Stimulated activated naive CD4-positive, alpha-beta T cell treated with Interleukin-2 at 50 U/mL for 16 hours (primary cell): ENCODE data around the gene LRRC8B.
"Not testable (repeated sequence)": the region's sequence is repeated elsewhere in the genome, so short reads cannot be mapped to it uniquely, and the experiment has no call there.

Source experiments
- DNase-seq: peaks from one replicate; lab custom pipeline; 2025; lab: John Stamatoyannopoulos, UW

Gene LRRC8B

DNA sequence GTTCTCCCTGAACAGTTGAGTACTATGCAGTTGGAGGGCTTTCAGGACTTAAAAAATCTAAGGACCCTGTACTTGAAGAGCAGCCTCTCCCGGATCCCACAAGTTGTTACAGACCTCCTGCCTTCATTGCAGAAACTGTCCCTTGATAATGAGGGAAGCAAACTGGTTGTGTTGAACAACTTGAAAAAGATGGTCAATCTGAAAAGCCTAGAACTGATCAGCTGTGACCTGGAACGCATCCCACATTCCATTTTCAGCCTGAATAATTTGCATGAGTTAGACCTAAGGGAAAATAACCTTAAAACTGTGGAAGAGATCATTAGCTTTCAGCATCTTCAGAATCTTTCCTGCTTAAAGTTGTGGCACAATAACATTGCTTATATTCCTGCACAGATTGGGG, 59.6 kb downstream of the LRRC8B start:
- DNase-seq = no peak

GRCh38 chr1:89584781-89585180, 60.2 kb downstream of the LRRC8B start:
- no peak for DNase-seq

- DNase-seq = no peak
These were observed 63.1 kb downstream of the LRRC8B start for GRCh38 chr1:89587729-89588161.

GRCh38 chr1:89588480-89588879, 63.9 kb downstream of the LRRC8B start:
- DNase-seq = no peak

DNA sequence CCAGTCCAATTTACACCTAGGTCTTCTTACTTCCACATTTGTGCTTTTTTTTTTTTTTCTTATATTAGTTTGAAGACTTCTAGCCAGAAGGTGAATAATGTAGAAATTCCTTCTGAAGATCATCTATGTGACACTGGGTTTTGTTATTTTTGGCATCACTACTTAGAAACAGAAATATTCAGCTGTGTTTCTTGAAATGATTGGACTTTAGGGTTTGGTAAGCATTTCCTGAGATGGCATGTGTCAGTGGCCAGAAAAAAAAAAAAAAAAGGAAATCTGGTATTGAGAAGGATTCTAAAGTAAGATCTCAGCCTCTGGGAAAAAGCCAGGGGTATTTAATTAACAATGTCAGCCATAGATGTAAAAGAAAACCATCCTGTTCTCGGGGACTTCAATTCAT, 64.9 kb downstream of the LRRC8B start:
- DNase-seq = no peak

- DNase-seq = no peak
These were observed 65.9 kb downstream of the LRRC8B start for GRCh38 chr1:89590341-89591080.

GRCh38 chr1:89592861-89593302, 68.3 kb downstream of the LRRC8B start:
- DNase-seq = not testable (repeated sequence)

DNA sequence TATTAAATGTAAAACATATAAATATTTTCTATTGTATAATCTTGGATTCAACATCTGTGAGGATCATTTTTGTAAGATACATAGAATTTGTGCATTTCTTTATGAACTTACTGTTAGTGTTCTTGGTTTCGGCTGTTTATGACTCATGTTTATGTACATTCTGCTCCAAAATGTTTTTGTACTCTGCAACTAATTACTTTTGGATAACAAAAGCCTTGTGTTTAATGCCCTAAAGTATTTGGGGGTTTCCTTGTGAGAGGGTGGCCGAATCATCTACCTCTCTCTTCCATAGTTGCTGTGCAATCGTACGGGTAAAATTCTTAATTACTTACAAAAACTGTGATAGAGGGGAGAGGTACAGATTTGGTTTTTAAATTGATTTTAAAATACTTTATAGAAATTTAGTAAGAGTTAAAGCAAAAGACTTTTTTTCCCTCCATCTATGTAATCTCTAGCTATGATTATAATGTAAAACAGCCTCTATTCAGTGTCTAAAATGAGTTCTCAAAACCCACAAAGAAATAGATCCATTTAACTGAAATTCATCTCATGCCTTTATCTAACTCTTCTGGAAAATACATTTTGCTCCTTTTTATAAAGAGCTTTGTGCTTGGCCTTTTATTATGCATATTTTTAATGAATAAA, 69.6 kb downstream of the LRRC8B start:
- DNase-seq = no peak

GRCh38 chr1:89596698-89597097, 72.1 kb downstream of the LRRC8B start:
- no peak for DNase-seq

DNA sequence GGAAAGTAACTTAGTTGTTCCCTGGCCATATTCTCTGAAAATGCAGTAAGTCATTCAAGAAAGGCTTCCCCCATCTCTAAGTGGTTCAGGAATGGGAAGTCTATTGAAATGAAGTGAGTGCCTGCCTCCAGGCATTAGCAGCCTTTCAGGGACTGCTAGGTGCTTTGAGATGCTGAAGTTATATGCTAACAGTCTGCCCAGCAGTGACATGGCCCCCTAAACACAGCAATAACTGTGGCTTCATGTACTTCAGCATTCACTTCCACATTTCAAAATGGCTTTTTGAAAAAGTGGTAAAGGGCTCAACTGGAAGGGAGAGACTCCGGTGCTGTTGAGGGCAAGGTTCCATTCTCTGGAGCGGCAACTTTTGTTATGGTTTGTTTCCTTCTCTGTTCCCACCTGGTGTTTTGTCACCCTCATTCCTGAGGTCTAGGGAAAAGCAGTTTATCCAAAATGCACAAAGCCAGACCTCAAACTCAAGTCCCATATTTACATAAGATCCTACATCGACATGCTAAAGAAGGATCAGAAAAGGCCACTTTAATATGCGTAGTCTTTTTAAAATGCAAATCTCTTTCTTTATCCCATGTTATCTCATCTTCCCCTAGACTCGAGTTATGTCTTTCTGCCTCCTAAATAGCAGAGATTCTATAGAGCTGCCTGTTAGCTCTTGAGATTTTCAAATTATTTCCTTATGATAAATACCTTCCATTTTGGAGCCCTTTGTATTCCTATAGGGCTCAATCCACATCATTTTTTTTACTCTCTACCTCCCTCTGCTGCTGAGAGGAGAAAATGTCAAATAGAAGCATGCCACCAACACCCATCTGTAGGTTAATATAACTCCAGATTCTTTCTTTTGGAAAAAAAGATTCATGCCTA, 74.1 kb downstream of the LRRC8B start:
- no peak for DNase-seq

DNA sequence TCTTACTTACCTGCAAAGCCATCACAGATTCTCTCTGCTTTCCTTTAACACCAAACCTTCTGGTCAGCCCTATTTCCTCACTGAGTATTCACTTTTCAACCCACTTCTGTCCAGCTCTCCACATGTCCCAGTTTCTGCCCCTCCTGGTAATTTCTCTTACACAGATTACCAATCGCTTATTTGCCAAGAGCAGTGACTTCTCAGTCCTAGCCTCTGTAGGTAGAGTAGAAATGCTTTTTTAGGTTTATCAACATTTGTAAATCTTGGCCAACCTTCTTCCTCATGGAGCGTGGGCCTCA, 74.7 kb downstream of the LRRC8B start:
- no peak for DNase-seq

GRCh38 chr1:89600451-89601224, 76.0 kb downstream of the LRRC8B start:
- DNase-seq = no peak

DNA sequence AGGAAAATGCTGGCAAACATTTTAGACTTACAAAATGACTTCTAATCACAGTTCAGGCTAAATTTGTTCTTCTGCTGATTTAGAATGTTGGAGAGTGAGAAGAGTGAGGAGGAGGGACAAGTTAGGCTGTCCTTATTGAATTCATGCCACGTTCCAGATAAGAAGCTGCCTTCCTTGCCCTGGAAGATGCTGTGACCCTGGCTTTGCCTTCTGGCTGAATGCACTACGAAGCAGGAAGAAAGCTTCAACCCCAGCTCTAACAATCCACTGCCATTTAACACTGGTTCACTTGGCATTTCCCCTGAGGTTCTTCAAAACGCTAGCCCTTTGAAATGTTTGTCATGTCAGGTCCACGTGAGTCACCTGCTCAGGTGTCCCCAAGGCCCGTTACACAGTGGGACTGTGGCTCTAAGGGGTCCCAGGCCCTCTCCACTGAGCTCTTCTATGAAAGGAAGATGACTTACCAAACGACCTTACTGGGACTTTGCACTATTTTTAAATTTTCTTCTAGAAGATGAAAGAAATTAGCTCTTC, 78.3 kb downstream of the LRRC8B start:
- peak; percentile 8 for DNase-seq

- DNase-seq = peak; percentile 57
These were observed 79.2 kb downstream of the LRRC8B start for GRCh38 chr1:89603651-89604413.

DNA sequence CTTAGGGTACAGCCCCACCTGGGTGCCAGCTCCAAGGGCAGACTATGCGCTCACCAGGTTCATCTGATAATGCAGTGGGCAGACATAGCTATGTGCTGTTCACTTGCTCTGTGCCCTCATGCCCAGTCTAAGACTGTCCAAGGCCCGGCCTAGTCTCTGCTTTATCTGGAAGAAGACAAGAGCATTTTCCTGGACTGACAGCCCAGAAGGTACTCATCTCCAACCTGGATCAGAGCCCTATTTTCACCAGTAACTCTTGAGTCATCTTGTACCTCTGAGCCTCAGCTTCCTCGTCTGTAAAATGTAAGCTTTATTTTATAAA, 79.7 kb downstream of the LRRC8B start:
- no peak for DNase-seq

DNA sequence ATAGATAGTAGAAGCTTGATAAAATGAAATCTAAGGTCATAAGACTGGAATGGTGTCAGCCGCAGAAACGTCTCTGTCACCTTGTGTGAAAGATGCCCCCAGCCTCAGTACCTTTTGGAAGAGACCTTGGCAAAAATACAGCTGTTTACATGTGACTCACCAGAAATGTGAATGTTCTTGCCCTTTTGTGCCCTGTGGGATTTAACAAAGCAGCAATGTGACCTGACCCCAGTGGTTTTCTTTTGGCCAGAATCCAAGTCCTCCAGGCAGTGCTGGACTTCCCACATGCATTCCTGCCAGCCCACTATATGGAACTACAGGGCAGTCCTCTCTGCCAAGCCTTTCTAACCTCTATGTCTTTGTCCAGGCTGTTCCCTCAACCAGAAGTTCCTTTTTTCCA, 81.1 kb downstream of the LRRC8B start:
- DNase-seq = no peak

DNA sequence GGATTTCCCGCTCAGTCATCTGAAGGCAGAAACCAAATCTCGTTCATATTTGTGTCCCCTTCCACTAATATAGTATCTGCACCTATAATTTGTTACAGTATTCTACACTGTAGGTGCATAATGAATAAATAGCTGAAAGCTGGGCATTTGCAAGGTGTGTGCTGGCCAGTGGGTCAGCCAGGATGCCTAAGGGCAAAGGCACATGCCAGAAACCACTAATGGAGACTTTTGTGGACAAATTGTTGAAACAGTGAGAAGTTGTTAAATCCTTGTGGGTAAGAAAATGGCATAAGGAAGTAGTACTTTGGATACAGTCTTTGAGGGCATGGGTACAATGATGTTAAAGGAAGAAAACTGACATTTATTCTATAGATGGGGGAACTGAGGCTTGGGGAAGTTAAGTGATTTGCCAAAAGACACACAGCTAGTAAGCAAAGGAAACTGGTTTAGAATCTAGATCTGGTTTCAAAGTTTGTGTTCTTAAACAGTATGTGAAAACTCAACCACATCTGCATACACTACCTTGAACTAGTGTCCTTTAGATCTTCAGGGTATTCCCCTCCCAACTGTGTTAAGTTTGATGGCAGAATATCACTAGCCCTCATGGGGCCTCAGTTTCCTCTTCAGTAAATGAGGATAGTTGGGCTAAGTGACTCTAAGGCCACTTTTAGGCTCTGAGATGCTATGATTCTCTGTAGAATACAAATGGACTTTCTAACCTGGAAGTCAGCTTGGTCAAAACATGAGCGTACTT, 81.8 kb downstream of the LRRC8B start:
- DNase-seq = no peak

- peak; percentile 21 for DNase-seq
These were observed 82.5 kb downstream of the LRRC8B start for GRCh38 chr1:89607156-89607555.

DNA sequence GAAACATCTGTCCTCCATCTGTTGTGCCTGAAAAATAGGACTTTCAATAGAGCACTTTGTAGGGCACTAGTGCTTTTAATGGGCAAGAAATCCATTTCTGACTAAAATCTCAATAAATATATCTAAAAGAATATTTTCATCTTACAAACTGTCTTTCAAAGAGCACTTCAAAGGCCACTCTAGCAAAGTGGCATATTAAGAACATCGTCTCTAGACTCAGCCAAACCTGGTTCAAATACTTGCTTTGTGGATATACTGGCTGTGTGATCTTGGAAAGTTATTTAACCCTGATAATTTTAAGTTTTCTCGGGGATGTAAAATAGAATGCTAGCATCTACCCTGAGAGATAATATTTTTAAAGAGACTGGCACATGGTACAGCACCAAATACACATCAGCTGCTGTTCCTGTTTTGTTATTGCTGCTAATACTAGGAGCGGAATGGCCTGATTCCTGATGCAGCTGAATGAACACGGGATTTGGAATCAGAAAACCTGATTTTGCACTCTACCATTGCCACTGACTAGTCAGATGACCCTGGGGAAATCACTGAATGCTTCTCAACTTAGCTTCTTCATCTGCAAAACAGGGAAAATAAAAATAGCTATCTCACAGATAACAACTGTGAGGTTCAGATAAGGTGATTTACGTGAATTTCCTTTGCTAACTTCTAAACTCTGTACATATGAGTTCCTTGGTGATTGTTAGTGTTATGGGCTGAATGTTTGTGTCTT, 83.1 kb downstream of the LRRC8B start:
- DNase-seq = no peak
